ENCODE data around the gene PDCD10.

The PDCD10 gene

GRCh38 chr3:167736264-167736787 is 1.6 kb upstream of the PDCD10 start:
- no peak for DNase-seq (ENCODE audit: low read depth)

GRCh38 chr3:167735233-167736138 is 794 bp upstream of the PDCD10 start, which contains the start of gene SERPINI1:
Gene SERPINI1 (plus strand): TSS chr3:167735721. CDS start chr3:167789129, 53,408 bp downstream.
- peak within 1 kb of the TSS; percentile 81 for H3K4me3 ChIP-seq (ENCODE audit: low read depth, low read length)
- no peak for TF ChIP-seq CTCF (IDR thresholded peaks at IDR 0.05; ENCODE audit: low read depth, low read length, missing control alignments)
- DNase-seq (ENCODE audit: low read depth): peak; percentile 61

More at GRCh38 chr3:167736264-167736787, 1.6 kb upstream of the PDCD10 start:
- H3K4me3 ChIP-seq (ENCODE audit: low read depth, low read length): peak overlapping the region; percentile 81
- TF ChIP-seq CTCF (IDR thresholded peaks at IDR 0.05; ENCODE audit: low read depth, low read length, missing control alignments): no peak

- DNase-seq (ENCODE audit: low read depth): peak; percentile 7
- H3K4me3 ChIP-seq (ENCODE audit: low read depth, low read length): peak overlapping the region; percentile 81
- TF ChIP-seq CTCF (IDR thresholded peaks at IDR 0.05; ENCODE audit: low read depth, low read length, missing control alignments): no peak
Measured at GRCh38 chr3:167733961-167734497, 663 bp downstream of the PDCD10 start.

- no peak for TF ChIP-seq CTCF (IDR thresholded peaks at IDR 0.05; ENCODE audit: low read depth, low read length, missing control alignments)
- DNase-seq (ENCODE audit: low read depth): no peak
- no peak overlapping the region for H3K4me3 ChIP-seq (ENCODE audit: low read depth, low read length)
Measured at GRCh38 chr3:167732313-167733065, 2.2 kb downstream of the PDCD10 start.

GRCh38 chr3:167731393-167731792 is 3.3 kb downstream of the PDCD10 start:
- H3K4me3 ChIP-seq (ENCODE audit: low read depth, low read length): no peak overlapping the region
- no peak for TF ChIP-seq CTCF (IDR thresholded peaks at IDR 0.05; ENCODE audit: low read depth, low read length, missing control alignments)
- no peak for DNase-seq (ENCODE audit: low read depth)

GRCh38 chr3:167729591-167729990 is 5.1 kb downstream of the PDCD10 start:
- DNase-seq (ENCODE audit: low read depth): no peak
- no peak overlapping the region for H3K4me3 ChIP-seq (ENCODE audit: low read depth, low read length)
- TF ChIP-seq CTCF (IDR thresholded peaks at IDR 0.05; ENCODE audit: low read depth, low read length, missing control alignments): no peak

Measured in GM12864 (cell line).